ENCODE results near the gene RFX3.

DNA sequence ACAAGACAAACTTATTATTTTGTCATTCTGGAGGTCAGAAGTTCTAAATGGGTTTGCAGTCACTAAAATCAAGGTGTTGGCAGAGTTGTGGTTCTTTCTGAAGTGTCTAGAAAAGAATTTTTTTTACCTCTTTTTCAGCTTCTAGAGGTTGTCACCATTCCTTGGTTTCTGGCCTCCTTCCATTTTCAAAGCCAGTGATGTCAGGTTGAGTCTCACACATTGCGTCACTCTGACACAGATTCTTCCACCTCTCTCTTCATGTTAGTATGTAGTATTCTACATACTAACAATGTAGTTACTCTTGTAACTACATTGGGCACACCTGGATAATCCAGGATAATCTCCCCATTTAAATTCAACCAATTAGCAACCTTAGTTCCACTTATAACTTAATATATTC, 290.3 kb downstream of the RFX3 start:
- no peak for TF ChIP-seq ZSCAN23 (tag by site-specific recombination; IDR thresholded peaks at IDR 0.05)
- TF ChIP-seq, protein P1, sequence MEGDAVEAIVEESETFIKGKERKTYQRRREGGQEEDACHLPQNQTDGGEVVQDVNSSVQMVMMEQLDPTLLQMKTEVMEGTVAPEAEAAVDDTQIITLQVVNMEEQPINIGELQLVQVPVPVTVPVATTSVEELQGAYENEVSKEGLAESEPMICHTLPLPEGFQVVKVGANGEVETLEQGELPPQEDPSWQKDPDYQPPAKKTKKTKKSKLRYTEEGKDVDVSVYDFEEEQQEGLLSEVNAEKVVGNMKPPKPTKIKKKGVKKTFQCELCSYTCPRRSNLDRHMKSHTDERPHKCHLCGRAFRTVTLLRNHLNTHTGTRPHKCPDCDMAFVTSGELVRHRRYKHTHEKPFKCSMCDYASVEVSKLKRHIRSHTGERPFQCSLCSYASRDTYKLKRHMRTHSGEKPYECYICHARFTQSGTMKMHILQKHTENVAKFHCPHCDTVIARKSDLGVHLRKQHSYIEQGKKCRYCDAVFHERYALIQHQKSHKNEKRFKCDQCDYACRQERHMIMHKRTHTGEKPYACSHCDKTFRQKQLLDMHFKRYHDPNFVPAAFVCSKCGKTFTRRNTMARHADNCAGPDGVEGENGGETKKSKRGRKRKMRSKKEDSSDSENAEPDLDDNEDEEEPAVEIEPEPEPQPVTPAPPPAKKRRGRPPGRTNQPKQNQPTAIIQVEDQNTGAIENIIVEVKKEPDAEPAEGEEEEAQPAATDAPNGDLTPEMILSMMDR (tag by site-specific recombination; IDR thresholded peaks at IDR 0.05), result no peak
